T-cell (primary cell): ENCODE data around the gene SAFB. TPM values are rescaled to one million over a fixed set of nuclear protein-coding genes. Genes with fewer than 3 reads are reported as not detected.

Source experiments
- ATAC-seq, 4 experiments: fragments of 200-7000 bp in 3 of 4; fragments of 150-1000 bp in 1 of 4; cut with Tn5 transposase; replicated peaks in 1 of 4; 1 replicate in 3 of 4; 2 replicates in 1 of 4; pipeline ENCODE4 v1.10.0; 2021; ENCODE audit warnings: moderate library complexity in 3 of 4, mild to moderate bottlenecking in 2 of 4, moderate number of reproducible peaks in 1 of 4
- CTCF ChIA-PET, 2 donors: fragments of 300-600 bp; sonication (Branson Sonifier 250); formaldehyde crosslinking; loops; one replicate each; lab custom pipeline; 2022; ENCODE audit warnings: antibody characterized with exemption in 2 of 2; lab: Charles Lee
- POLR2A ChIA-PET, 2 donors: fragments of 300-600 bp; sonication (Branson Sonifier 250); formaldehyde crosslinking; loops; one replicate each; lab custom pipeline; 2022; ENCODE audit warnings: antibody characterized with exemption in 2 of 2; lab: Charles Lee
- DNase-seq, 35 experiments: peaks; one replicate each; pipeline versions ENCODE4 v3.0.0 to v3.0.0-alpha.2; 2013 to 2023
- H3K27ac ChIP-seq: one replicate; pipeline ENCODE4 v1.5.1; 2013; ENCODE audit warnings: low read length
- H3K27me3 ChIP-seq, 2 experiments: replicated peaks in 1 of 2; 1 replicate in 1 of 2; 2 replicates in 1 of 2; pipeline versions ENCODE4 v1.6.1 to v1.7.0; 2013; ENCODE audit warnings: low read length in 1 of 2, mixed read lengths in 1 of 2; ENCODE audit not compliant: control insufficient read depth in 2 of 2, insufficient read depth in 2 of 2; ENCODE audit errors: extremely low read depth in 1 of 2
- H3K36me3 ChIP-seq, 2 donors: 1 replicate in 1 of 2; 2 replicates in 1 of 2; pipeline versions ENCODE4 v1.6.1 to v1.7.0; 2013; ENCODE audit warnings: low read length in 1 of 2; ENCODE audit not compliant: control insufficient read depth in 2 of 2, insufficient read depth in 1 of 2; ENCODE audit errors: extremely low read depth in 1 of 2
- H3K4me1 ChIP-seq, 2 experiments: 1 replicate in 1 of 2; 2 replicates in 1 of 2; pipeline versions ENCODE4 v1.6.1 to v1.7.0; 2013; ENCODE audit warnings: low read length in 2 of 2, mixed read lengths in 1 of 2; ENCODE audit not compliant: insufficient read depth in 2 of 2, control insufficient read depth in 1 of 2; ENCODE audit errors: extremely low read depth in 1 of 2
- H3K4me3 ChIP-seq, 2 donors: 1 replicate in 1 of 2; 2 replicates in 1 of 2; pipeline versions ENCODE4 v1.5.1 to v1.7.0; 2013; ENCODE audit warnings: mild to moderate bottlenecking in 2 of 2, low read length in 1 of 2, moderate library complexity in 1 of 2; ENCODE audit not compliant: control insufficient read depth in 1 of 2; ENCODE audit errors: extremely low read depth in 1 of 2
- H3K9me3 ChIP-seq: 2 replicates; pipeline ENCODE4 v1.7.0; 2013
- H3K27ac Mint-ChIP-seq, 2 donors: one replicate each; pipeline ENCODE4 v1.8.0; 2020 to 2021; ENCODE audit warnings: mild to moderate bottlenecking in 2 of 2, mixed read lengths in 2 of 2
- H3K27me3 Mint-ChIP-seq, 2 donors: one replicate each; pipeline ENCODE4 v1.8.0; 2021 to 2022; ENCODE audit warnings: mixed read lengths in 2 of 2
- H3K36me3 Mint-ChIP-seq: one replicate; pipeline ENCODE4 v1.8.0; 2021; ENCODE audit warnings: mixed read lengths
- H3K4me1 Mint-ChIP-seq, 3 donors: one replicate each; pipeline ENCODE4 v1.8.0; 2020 to 2022; ENCODE audit warnings: mixed read lengths in 3 of 3, mild to moderate bottlenecking in 1 of 3
- H3K4me3 Mint-ChIP-seq, 3 donors: one replicate each; pipeline ENCODE4 v1.8.0; 2020 to 2022; ENCODE audit warnings: mild to moderate bottlenecking in 3 of 3, mixed read lengths in 3 of 3, moderate library complexity in 3 of 3
- H3K9me3 Mint-ChIP-seq, 3 donors: one replicate each; pipeline ENCODE4 v1.8.0; 2020 to 2022; ENCODE audit warnings: mixed read lengths in 3 of 3
- WGBS: methylation state at CpG from one replicate; pipeline ENCODE4 v1.1.5; 2013; ENCODE audit warnings: missing lambda C conversion rate; ENCODE audit not compliant: insufficient coverage; 5-methylcytosine and 5-hydroxymethylcytosine counted together
- total RNA-seq, 35 experiments: library from RNA in 6 of 35; stranded (reverse) in 6 of 35; fragments of 120-200 nt in 1 of 35; gene quantifications; one replicate each; pipeline versions ENCODE4 v1.2.1 to v1.2.4 and lab custom pipeline; 2013 to 2026

Gene SAFB
- total RNA-seq, 5 donors from 2014 or later (not counting 1 experiment from before 2014, with no cell fraction given): 164 to 203 (median 195) TPM

DNA sequence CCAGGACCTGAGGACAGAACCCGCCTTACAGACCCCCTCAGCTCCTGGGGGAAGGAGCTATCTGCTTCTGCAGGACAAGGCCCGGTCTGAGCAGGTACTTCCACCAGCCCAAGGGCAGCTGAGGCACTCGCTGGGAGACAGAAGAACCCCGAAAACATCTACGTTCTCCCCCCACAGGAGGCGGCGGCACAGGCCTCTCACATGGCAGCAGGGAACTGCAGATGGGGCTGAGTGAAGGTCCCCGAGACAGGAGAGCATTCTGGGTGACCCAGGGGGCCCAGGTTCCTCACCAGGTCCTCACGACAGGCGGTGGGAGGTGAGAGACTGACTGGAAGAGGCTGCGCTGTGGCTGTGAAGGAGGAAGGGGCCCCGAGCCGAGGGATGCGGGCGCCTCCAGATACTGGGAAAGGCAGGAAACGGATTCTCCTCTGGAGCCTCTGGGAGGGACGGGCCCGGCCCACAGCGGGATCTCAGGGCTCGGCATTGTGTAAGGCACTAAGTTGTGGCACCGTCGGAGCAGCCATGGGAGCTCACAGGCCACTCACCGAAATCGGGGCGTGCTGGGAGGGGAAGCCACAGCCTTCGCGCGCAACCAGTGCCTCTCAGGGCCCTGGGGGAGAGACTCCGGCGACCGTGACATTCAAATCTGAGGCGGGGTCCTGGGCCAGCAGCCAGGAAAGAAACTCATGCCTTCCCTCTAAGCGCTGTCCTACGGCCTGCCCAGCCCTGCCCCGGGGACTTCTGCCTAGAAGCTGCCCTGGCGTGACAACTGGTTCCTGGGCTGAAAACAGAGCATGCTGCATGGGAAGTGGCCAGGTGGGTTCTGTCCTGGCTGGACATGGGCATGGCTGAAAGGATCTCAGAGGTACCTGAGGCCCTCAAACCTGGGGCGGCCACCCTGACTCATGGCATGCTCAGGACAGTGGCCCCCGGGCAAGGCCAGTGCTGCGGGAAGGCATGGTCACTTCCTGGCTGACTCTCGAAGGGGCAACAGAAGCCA, 81.2 kb downstream of the SAFB start:
- ChIA-PET CTCF (no interaction called here), POLR2A (no interaction called here)
- Histone ChIP-seq H3K4me3 (no peak overlapping the region), H3K4me1 (no peaks in the 10 kb centered on the region), H3K9me3 (no peaks in the 10 kb centered on the region), H3K27me3 (no peaks in the 10 kb centered on the region), H3K36me3 (peaks cover 22 to 58% of the 10 kb centered on the region in 2 donors), H3K27ac (no peak overlapping the region)
- Mint-ChIP-seq H3K4me3 (no peak overlapping the region), H3K4me1 (peaks cover 0 to 2% (median 0%) of the 10 kb centered on the region in 3 donors), H3K27me3 (no peaks in the 10 kb centered on the region), H3K36me3 (peaks cover 26% of the 10 kb centered on the region), H3K27ac (no peak overlapping the region), H3K9me3 (no peaks in the 10 kb centered on the region)
- 99% methylated on average over 31 of the region's 40 CpGs for WGBS
- ATAC-seq (no peak), DNase-seq (no peak)

DNA sequence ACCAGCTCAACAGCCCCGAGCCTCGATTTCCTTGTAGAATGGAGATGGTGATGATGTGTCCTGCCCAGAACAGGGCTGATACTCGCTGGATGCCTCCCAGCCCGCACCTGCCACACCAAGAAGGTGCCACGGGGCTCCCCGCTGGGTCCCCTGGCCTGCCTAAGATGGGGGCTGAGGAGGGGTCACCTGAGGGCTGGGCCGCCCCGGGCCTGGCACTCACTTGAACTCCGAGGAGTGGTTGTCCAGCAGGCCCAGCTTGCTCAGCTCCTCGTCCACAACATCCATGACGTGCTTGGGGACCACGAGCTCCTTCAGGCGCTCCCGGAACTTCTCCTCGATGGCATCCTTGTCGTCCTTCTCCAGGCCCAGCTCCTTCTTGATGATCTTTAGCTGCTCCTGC, 82.7 kb downstream of the SAFB start:
- CTCF ChIA-PET: interaction anchor here in 1 of 2 donors (0.9 kb wide), 1 partner anchor 16 kb away, joined by 3 read pairs; the partner anchor contains the start of gene RPL36
- POLR2A ChIA-PET: interaction anchor here (0.6 kb wide), 2 partner anchors 269 to 414 kb away, joined by 3 to 4 read pairs; no protein-coding TSS in a partner anchor
- Histone ChIP-seq H3K36me3 (peaks cover 22 to 53% of the 10 kb centered on the region in 2 donors), H3K4me3 (no peak overlapping the region), H3K4me1 (no peaks in the 10 kb centered on the region), H3K27me3 (no peaks in the 10 kb centered on the region), H3K9me3 (no peaks in the 10 kb centered on the region), H3K27ac (no peak overlapping the region)
- Mint-ChIP-seq H3K27ac (no peak overlapping the region), H3K27me3 (no peaks in the 10 kb centered on the region), H3K4me1 (peaks cover 0 to 2% (median 0%) of the 10 kb centered on the region in 3 donors), H3K9me3 (no peaks in the 10 kb centered on the region), H3K36me3 (peaks cover 26% of the 10 kb centered on the region), H3K4me3 (no peak overlapping the region)
- ATAC-seq: peak in 1 of 4 experiments; percentile 12
- 91% methylated on average over 16 of the region's 16 CpGs for WGBS
- no peak for DNase-seq

DNA sequence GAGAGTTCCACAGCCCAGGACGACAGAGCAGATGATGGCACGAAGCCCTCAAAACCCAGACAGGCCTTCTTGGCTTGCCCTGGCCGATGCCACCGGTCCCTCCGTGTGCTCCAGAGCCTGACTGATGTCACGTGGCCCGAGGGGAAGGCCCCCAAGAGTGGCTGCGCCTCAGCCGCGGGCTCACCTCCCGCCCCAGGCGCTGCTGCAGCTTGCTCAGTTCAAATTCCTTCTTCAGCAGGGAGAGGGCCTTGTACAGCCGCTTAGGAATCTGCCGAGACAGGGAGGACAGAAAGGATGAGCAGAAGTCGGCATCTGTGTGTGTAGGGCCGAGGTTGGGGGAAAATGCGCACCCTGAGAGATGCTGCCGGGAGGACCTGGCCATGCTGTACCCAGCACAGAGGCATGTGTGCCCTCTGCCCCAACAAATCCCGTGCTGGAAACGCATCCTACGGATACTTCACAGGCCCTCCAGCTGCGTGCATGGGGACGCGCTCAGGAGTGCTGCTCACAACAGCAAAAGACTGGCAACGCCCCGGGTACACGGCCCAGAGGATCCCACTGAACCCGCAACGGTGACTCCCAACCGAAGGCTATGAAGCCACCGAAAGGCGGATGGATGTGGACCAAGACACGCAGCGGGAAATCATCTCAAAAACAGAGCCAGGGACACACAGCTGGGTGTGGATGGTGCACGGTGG, 84.1 kb downstream of the SAFB start:
- H3K27ac Mint-ChIP-seq: peak overlapping the region in 1 of 2 donors; percentile 27
- H3K9me3 ChIP-seq: no peaks in the 10 kb centered on the region
- H3K4me1 ChIP-seq: no peaks in the 10 kb centered on the region
- no peak overlapping the region for H3K27ac ChIP-seq
- H3K36me3 ChIP-seq: peaks cover 27 to 61% of the 10 kb centered on the region in 2 donors
- ChIA-PET POLR2A (no interaction called here), CTCF (no interaction called here)
- ATAC-seq (no peak), DNase-seq (no peak)
- H3K9me3 Mint-ChIP-seq: no peaks in the 10 kb centered on the region
- H3K36me3 Mint-ChIP-seq: peaks cover 21% of the 10 kb centered on the region
- H3K27me3 ChIP-seq: no peaks in the 10 kb centered on the region
- WGBS: 97% methylated on average over 35 of the region's 35 CpGs
- no peak overlapping the region for H3K4me3 Mint-ChIP-seq
- H3K4me3 ChIP-seq: no peak overlapping the region
- H3K27me3 Mint-ChIP-seq: no peaks in the 10 kb centered on the region
- no peaks in the 10 kb centered on the region for H3K4me1 Mint-ChIP-seq

DNA sequence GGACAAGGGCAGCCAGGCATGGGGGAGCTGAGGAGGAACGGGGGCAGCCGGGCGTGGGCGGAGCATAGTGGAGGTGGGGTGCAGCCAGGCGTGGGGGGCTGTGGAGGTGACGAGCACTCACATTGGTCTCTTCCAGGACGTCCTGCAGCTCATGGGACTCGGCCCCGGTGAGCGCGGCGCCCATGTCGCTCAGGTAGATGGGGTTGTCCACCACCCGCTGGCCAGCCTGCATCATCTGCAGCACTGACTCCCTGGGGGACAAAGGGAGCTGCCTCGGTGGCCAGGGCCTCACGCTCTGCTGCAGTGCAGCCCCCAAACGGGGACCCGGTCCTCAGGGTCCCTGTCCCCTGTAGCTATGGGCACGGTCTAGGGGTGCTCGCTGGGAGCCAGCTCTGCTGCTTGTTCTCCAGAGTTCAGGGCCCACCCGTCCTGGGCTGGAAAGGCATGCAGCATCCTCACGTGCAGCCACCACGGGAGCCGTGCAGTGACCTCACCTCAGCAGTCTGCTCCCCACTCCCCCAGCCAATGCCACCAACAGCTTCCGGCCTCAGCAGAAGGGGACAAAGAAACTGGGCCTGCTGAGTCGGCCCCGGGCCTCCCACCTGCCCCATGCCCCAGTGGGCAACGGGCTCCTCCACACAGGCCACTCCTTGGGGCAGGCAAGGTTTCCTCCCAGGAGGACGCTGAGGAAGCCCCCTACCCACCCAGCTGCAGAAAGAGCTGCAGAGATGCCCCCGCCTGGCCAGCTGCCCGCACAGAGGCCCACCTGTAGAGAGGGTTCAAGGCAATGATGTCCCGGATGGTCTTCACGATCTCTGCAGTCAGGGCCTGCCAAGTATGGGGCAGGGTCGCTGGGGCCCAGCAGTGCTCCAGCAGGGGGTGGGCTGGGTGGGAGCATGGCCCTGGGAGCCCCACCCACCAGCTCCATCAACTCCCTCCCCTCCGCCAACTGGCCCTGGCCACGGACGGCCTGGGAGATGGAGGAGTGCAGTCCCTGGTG, 85.0 kb downstream of the SAFB start:
- POLR2A ChIA-PET: no interaction called here
- Mint-ChIP-seq H3K27ac (no peak overlapping the region), H3K4me3 (no peak overlapping the region), H3K36me3 (peaks cover 21% of the 10 kb centered on the region), H3K27me3 (no peaks in the 10 kb centered on the region), H3K4me1 (no peaks in the 10 kb centered on the region), H3K9me3 (no peaks in the 10 kb centered on the region)
- Histone ChIP-seq H3K36me3 (peaks cover 30 to 70% of the 10 kb centered on the region in 2 donors), H3K27me3 (no peaks in the 10 kb centered on the region), H3K4me1 (no peaks in the 10 kb centered on the region), H3K27ac (no peak overlapping the region), H3K9me3 (no peaks in the 10 kb centered on the region), H3K4me3 (no peak overlapping the region)
- ATAC-seq: peak in 2 of 4 experiments; percentile 10 to 17
- WGBS: 96% methylated on average over 25 of the region's 37 CpGs
- CTCF ChIA-PET: interaction anchor here in 1 of 2 donors (0.6 to 0.7 kb wide), 2 partner anchors 8 to 21 kb away, joined by 3 read pairs; no protein-coding TSS in a partner anchor
- no peak for DNase-seq

DNA sequence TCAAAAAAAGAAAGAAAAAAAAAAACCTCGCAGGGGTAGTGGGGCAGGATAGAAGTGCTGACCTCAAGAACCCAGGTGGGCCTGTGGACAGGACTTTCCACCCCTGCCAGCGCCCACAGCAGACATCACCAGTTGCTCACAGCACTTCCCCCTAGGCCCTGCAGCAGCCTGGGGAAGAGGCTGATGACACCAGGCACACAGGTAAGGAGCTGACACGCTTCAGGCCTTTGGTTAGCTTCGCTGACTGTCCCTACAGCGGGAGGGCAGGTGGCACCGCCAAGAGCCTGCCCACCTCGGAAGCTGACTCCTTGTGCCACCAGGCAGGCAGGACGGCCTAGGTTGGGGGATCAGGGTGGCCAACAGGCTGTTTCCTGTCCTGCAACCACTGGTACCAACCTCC, 88.1 kb downstream of the SAFB start:
- H3K27ac Mint-ChIP-seq: no peak overlapping the region
- Histone ChIP-seq H3K27me3 (no peaks in the 10 kb centered on the region), H3K27ac (no peak overlapping the region), H3K36me3 (peaks cover 29 to 59% of the 10 kb centered on the region in 2 donors), H3K4me1 (no peaks in the 10 kb centered on the region), H3K9me3 (no peaks in the 10 kb centered on the region), H3K4me3 (no peak overlapping the region)
- ATAC-seq: no peak
- CTCF ChIA-PET: no interaction called here
- H3K4me1 Mint-ChIP-seq: peaks cover 0 to 4% (median 3%) of the 10 kb centered on the region in 3 donors
- peaks cover 21% of the 10 kb centered on the region for H3K36me3 Mint-ChIP-seq
- H3K4me3 Mint-ChIP-seq: no peak overlapping the region
- no peaks in the 10 kb centered on the region for H3K27me3 Mint-ChIP-seq
- 91% methylated on average over 7 of the region's 8 CpGs for WGBS
- POLR2A ChIA-PET: interaction anchor here in 1 of 2 donors (0.5 kb wide), 1 partner anchor 9 kb away, joined by 5 read pairs; the partner anchor contains the start of genes CATSPERD and LONP1
- no peak for DNase-seq
- no peaks in the 10 kb centered on the region for H3K9me3 Mint-ChIP-seq
